Spleen (tissue), 11 donors: ENCODE data around the gene SMC6. TPM values are rescaled to one million over a fixed set of nuclear protein-coding genes. Genes with fewer than 3 reads are reported as not detected.

ENCODE experiments used
- DNase-seq: peaks from one replicate; pipeline ENCODE4 v3.0.0-alpha.2; 2020
- H3K27ac ChIP-seq, 8 donors: fragments of 200-600 bp; sonication (generic) in 7 of 8; 1 replicate in 4 of 8; 2 replicates in 4 of 8; pipeline versions ENCODE4 v1.5.0 to v1.8.0; 2016 to 2021; ENCODE audit warnings: inconsistent platforms in 4 of 8, mild to moderate bottlenecking in 4 of 8, moderate library complexity in 1 of 8
- H3K27me3 ChIP-seq, 7 donors: fragments of 200-600 bp; sonication (generic) in 6 of 7; replicated peaks in 1 of 7; 1 replicate in 4 of 7; 2 replicates in 3 of 7; pipeline versions ENCODE4 v1.5.0 to v1.8.0; 2016 to 2021; ENCODE audit warnings: inconsistent platforms in 3 of 7, mild to moderate bottlenecking in 1 of 7
- H3K36me3 ChIP-seq, 6 donors: fragments of 200-600 bp; sonication (generic) in 5 of 6; 1 replicate in 4 of 6; 2 replicates in 2 of 6; pipeline versions ENCODE4 v1.5.0 to v1.8.0; 2016 to 2021; ENCODE audit warnings: inconsistent platforms in 2 of 6
- H3K4me1 ChIP-seq, 6 donors: fragments of 200-600 bp; sonication (generic) in 5 of 6; 1 replicate in 3 of 6; 2 replicates in 3 of 6; pipeline versions ENCODE4 v1.5.0 to v1.8.0; 2016 to 2021; ENCODE audit warnings: inconsistent platforms in 3 of 6
- H3K4me3 ChIP-seq, 8 donors: fragments of 200-600 bp; sonication (generic) in 7 of 8; 1 replicate in 4 of 8; 2 replicates in 4 of 8; pipeline versions ENCODE4 v1.5.0 to v1.8.0; 2016 to 2021; ENCODE audit warnings: inconsistent platforms in 4 of 8, mild to moderate bottlenecking in 4 of 8, moderate library complexity in 2 of 8
- H3K9me3 ChIP-seq, 8 donors: fragments of 200-600 bp; sonication (generic) in 7 of 8; 1 replicate in 4 of 8; 2 replicates in 4 of 8; pipeline versions ENCODE4 v1.5.0 to v1.8.0; 2016 to 2021; ENCODE audit warnings: inconsistent platforms in 4 of 8
- CTCF ChIP-seq, 11 experiments: fragments of 200-600 bp in 7 of 11; fragments of 450-650 bp in 4 of 11; sonication (generic) in 4 of 11; IDR thresholded peaks in 8 of 11; conservative IDR thresholded peaks in 3 of 11; 1 replicate in 7 of 11; 2 replicates in 4 of 11; pipeline versions ENCODE4 v1.4.0 to v1.8.0; 2016 to 2021; ENCODE audit warnings: antibody characterized with exemption in 11 of 11, inconsistent platforms in 4 of 11, mild to moderate bottlenecking in 1 of 11
- POLR2A ChIP-seq, 3 donors: fragments of 450-650 bp; IDR thresholded peaks; one replicate each; pipeline ENCODE4 v1.5.1; 2017; ENCODE audit warnings: antibody characterized with exemption in 3 of 3, mild to moderate bottlenecking in 1 of 3
- POLR2AphosphoS5 ChIP-seq, 3 donors: sonication (generic); formaldehyde crosslinking; IDR thresholded peaks; one replicate each; pipeline ENCODE4 v1.5.1; 2017; ENCODE audit warnings: antibody characterized with exemption in 3 of 3
- WGBS, 5 donors: extraction: QIAGEN DNeasy Blood & Tissue Kit in 3 of 5; methylation state at CpG; one replicate each; pipeline versions ENCODE4 v1.1.5 to v1.1.7; 2013 to 2018; 5-methylcytosine and 5-hydroxymethylcytosine counted together
- intact Hi-C: fragments of 100-400 bp; cut with DNase I; formaldehyde crosslinking; loops from one replicate; pipeline ENCODE4 v1.15.0; 2023; ENCODE audit warnings: low total_unique reads
- polyA plus RNA-seq, 3 donors: library from polyadenylated mRNA; stranded (reverse); fragments of 200-250 nt; gene quantifications; one replicate each; pipeline ENCODE4 v1.2.1, GENCODE V29; 2013
- total RNA-seq, 7 donors: library from RNA; depleted of rRNA in 3 of 7; stranded (reverse); fragments of >200 nt in 3 of 7; fragmentation: NEBNext Ultra II Directional in 4 of 7; extraction: Animal tissue kit (Norgen Biotek cat#: 25700) in 4 of 7; gene quantifications; one replicate each; pipeline versions ENCODE4 v1.1.0 to v1.2.1, GENCODE V29; 2016 to 2021
- donor health status: healthy with polysubstance abuse.
- donor health status: DM: no; HTN: no; CAD: no; lungs with moderate emphysema.
- donor health status: DM: no; HTN: no; CAD: no.
- donor health status: Bipolar disorder and iron deficiency.
- donor health status: healthy.
- donor health status: DM: no; HTN: no; CAD: no.
- donor health status: DM: yes; HTN: yes; CAD: no.

SMC6 gene
- total and polyA plus RNA-seq, 10 donors = 17.6 to 44.8 (median 29.0) TPM

GRCh38 chr2:17748745-17749144 lies 4.9 kb downstream of the SMC6 start:
- WGBS, 5 donors = 88 to 99% (median 96%) methylated on average over 6 of the region's 6 CpGs
- no peaks in the 10 kb centered on the region for H3K9me3 ChIP-seq
- no peak for TF ChIP-seq POLR2A (IDR thresholded peaks at IDR 0.05)
- no peak for TF ChIP-seq POLR2AphosphoS5 (IDR thresholded peaks at IDR 0.05)
- no peaks in the 10 kb centered on the region for H3K27me3 ChIP-seq
- no peak overlapping the region for H3K4me3 ChIP-seq
- H3K36me3 ChIP-seq = peaks cover 0 to 19% (median 6%) of the 10 kb centered on the region in 6 donors
- H3K4me1 ChIP-seq = peaks cover 8 to 54% (median 35%) of the 10 kb centered on the region in 6 donors
- H3K27ac ChIP-seq = no peak overlapping the region
- no peak for DNase-seq
- intact Hi-C loops = no loop called here

DNA sequence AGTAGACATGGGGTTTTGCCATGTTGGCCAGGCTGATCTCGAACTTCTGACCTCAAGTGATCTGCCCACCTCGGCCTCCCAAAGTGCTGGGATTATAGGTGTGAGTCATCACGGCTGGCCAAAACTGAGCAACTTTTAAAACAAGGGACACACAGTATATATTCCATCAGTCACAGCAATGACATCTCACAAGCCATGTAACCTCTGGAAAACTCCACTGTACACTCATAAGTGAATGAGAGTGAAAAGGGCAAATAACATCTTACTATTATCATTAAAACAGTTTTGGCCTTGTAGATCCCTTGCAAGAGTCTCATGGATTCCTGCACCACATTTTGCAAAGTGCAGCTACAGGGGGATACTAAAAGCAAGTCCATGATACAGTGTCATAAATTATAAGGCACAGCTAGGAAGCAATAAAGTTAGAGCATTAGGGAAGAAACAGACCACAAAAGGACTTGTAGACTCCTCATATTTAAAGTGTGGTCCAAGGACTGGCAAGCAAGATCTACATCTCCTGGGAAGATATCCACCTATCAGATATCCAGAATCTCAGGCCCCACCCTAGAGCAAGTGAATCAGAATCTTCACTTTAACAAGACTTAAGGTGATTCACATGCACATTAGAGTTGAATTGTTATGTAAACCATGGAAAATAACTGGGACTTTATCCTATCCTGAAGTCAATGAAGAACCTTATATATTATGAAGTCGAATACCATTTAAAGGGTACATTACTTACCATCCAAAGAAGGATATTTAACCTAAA lies 5.7 kb downstream of the SMC6 start:
- peaks cover 0 to 28% (median 6%) of the 10 kb centered on the region in 6 donors for H3K36me3 ChIP-seq
- H3K27ac ChIP-seq = no peak overlapping the region
- 85 to 94% (median 93%) methylated on average over 4 of the region's 4 CpGs for WGBS, 5 donors
- DNase-seq = no peak
- H3K4me1 ChIP-seq = peaks cover 8 to 49% (median 34%) of the 10 kb centered on the region in 6 donors
- intact Hi-C loops = no loop called here
- H3K9me3 ChIP-seq = no peaks in the 10 kb centered on the region
- H3K4me3 ChIP-seq = no peak overlapping the region
- H3K27me3 ChIP-seq = no peaks in the 10 kb centered on the region
- no peak for TF ChIP-seq CTCF (IDR thresholded peaks at IDR 0.05 in 8 of 11, conservative IDR thresholded peaks at IDR 0.05 in 3 of 11)
- TF ChIP-seq POLR2AphosphoS5 (IDR thresholded peaks at IDR 0.05) = no peak
- TF ChIP-seq POLR2A (IDR thresholded peaks at IDR 0.05) = no peak

DNA sequence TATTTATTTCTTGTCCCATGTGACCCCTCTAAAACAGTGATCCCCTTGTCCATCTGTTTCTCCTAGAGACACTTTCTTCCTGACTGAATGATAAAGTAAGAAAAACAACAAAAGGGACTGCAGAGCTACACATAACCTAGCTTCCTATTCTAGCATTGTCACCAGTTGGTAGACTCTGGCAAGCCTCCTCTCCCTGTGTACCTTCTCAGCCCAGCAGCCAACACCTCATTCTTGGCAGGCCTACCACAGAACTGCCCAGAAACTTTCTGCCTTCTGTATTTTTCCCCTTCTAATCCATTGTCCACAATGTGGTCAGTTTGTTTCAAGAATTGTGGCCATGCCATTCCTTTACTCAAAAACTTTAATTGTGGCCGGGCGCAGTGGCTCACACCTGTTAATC lies 13.4 kb downstream of the SMC6 start:
- peaks cover 0 to 97% (median 48%) of the 10 kb centered on the region in 6 donors for H3K36me3 ChIP-seq
- no peak for DNase-seq

GRCh38 chr2:17736989-17737388 lies 16.6 kb downstream of the SMC6 start:
- peaks cover 0 to 98% (median 66%) of the 10 kb centered on the region in 6 donors for H3K36me3 ChIP-seq
- WGBS, 5 donors = 91 to 98% (median 96%) methylated on average over 1 of the region's 1 CpG
- H3K4me3 ChIP-seq = no peak overlapping the region
- TF ChIP-seq CTCF (IDR thresholded peaks at IDR 0.05 in 8 of 11, conservative IDR thresholded peaks at IDR 0.05 in 3 of 11) (no peak), POLR2A (IDR thresholded peaks at IDR 0.05) (no peak), POLR2AphosphoS5 (IDR thresholded peaks at IDR 0.05) (no peak)
- intact Hi-C loops = no loop called here
- no peak for DNase-seq
- H3K27ac ChIP-seq = no peak overlapping the region
- no peaks in the 10 kb centered on the region for H3K4me1 ChIP-seq
- no peaks in the 10 kb centered on the region for H3K27me3 ChIP-seq
- H3K9me3 ChIP-seq = no peaks in the 10 kb centered on the region

More for the DNA sequence above, 13.4 kb downstream of the SMC6 start:
- 95 to 100% (median 100%) methylated on average over 2 of the region's 2 CpGs for WGBS, 5 donors
- Histone ChIP-seq H3K27me3 (no peaks in the 10 kb centered on the region), H3K4me3 (no peak overlapping the region), H3K9me3 (no peaks in the 10 kb centered on the region), H3K4me1 (no peaks in the 10 kb centered on the region), H3K27ac (no peak overlapping the region)
- TF ChIP-seq POLR2AphosphoS5 (IDR thresholded peaks at IDR 0.05) (no peak), POLR2A (IDR thresholded peaks at IDR 0.05) (no peak), CTCF (IDR thresholded peaks at IDR 0.05 in 8 of 11, conservative IDR thresholded peaks at IDR 0.05 in 3 of 11) (no peak)
- intact Hi-C loops = no loop called here
